NCI-H146 treated with DMSO at 0.1 percent for 48 hours (cell line): ENCODE data around the gene CDH4.

ENCODE experiments used
- DNase-seq: peaks from one replicate; lab custom pipeline; 2025; ENCODE audit not compliant: unreplicated experiment; lab: John Stamatoyannopoulos, UW

The CDH4 gene

DNA sequence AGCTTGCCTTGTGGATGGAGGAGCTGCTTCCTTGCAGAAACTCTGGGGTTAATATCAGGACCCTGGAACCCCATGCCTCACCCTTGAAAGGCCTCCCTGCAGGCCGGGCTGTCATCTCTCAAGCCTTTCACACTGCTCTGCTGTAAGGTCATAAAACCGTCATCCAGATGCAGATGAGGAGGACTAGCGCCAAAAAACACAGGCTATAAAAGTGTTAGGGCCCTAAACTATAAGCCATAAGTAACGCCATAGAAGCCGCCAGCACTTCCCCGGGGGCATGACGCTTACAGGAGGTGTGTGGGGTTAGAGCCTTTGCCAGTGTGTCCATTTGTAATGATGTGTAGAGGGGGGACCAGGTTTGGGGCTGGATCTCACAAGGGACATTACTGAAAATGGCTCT is 47.6 kb downstream of the CDH4 start:
- no peak for DNase-seq

DNA sequence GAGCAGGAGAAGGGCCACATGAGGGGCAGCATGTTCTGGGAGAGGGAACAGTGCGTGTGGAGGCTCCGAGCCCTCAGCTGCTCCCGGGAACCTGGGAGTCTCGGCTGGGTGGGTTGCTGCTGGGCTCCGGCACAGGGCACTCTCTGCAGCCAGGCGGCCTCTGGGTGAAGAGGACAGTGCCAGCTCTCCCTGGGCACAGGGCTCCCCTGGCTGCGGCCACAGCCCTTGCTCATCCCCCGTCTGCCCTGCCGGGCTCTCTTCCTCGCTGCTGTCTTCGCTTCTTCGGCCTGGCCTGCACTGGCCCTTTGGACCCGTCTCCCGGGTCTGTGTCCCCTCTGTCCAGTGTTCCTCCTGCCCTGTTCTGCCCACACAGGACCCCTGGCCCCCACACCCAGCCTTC is 48.2 kb downstream of the CDH4 start:
- no peak for DNase-seq

DNA sequence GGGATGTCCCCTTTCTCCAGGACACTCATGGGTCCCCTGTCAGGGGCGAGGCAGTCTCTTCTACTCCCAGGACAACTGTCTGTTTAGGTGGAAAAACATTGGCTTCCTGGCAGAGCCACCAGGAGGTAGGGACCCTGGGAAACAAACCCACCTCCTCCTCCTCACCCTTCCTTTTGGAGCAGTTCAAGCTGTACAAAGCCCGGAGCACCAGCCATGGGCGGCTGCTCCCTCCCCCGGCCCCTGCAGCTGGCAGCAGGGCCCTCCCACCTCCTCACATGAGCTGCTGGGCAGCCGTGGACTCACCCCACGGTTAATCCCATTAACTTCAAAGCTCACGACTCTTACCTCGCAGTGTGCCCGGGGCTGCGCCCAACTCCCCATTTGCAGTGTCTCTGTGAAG is 48.6 kb downstream of the CDH4 start:
- no peak for DNase-seq

- no peak for DNase-seq
Measured at GRCh38 chr20:61301711-61302525, 49.9 kb downstream of the CDH4 start.

DNA sequence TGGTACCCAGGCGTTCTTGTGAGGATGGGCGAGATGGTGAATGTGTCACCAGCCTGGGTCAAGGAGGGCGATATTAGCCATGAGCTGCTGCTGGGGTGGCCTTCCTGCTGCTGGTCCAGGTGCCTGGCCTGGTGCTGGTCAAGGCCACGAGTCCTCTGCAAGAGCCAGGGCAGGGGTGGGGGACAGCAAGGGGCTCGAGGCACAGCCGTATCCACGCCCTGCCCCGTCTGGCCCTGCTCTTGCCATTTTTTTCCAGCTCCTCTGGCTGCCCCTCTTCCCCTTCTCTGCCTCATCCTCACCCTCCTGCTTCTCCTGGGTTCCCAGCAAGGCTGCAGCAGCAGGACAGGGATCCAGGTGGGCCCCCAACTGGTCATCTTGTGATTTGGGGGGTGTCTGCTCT is 51.2 kb downstream of the CDH4 start:
- no peak for DNase-seq

- no peak for DNase-seq
Measured at GRCh38 chr20:61303675-61304074, 51.6 kb downstream of the CDH4 start.

- no peak for DNase-seq
Measured at GRCh38 chr20:61304750-61305149, 52.7 kb downstream of the CDH4 start.

- DNase-seq: no peak
Measured at GRCh38 chr20:61306937-61307475, 54.9 kb downstream of the CDH4 start.

- no peak for DNase-seq
Measured at GRCh38 chr20:61307686-61308476, 55.8 kb downstream of the CDH4 start.

DNA sequence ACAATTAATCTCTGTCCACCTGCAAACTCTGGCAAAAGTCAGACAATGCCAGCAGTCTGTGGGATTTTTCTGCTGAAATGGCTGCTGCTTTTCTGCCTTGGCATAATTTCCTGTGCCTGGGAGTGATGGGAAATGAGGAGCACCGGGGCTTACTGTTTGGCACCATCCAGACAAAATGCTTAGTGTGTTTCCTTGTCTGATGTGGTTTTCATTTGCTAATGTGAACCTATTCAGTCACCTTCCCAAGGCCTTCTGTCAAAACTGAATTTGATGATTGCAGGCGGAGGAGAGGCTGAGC is 56.4 kb downstream of the CDH4 start:
- no peak for DNase-seq

DNA sequence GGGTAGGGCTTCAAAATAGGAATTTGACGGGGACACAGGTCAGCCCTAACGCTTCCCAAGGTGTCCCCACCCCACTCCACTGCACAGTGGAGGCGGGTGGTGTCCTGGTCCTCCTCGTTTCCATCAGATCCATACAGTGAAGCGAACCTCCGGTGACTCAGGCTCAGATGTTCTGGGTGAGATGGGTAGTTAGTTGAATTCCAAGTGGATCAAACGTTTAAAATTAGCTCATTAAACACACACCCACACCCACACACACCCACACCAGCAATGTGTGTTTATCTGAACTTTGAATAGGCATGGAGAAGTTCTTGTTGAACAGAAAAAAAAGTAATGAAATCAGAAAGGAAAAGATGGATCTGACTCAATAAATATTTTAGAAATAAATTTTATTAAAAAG is 58.9 kb downstream of the CDH4 start:
- DNase-seq: no peak

DNA sequence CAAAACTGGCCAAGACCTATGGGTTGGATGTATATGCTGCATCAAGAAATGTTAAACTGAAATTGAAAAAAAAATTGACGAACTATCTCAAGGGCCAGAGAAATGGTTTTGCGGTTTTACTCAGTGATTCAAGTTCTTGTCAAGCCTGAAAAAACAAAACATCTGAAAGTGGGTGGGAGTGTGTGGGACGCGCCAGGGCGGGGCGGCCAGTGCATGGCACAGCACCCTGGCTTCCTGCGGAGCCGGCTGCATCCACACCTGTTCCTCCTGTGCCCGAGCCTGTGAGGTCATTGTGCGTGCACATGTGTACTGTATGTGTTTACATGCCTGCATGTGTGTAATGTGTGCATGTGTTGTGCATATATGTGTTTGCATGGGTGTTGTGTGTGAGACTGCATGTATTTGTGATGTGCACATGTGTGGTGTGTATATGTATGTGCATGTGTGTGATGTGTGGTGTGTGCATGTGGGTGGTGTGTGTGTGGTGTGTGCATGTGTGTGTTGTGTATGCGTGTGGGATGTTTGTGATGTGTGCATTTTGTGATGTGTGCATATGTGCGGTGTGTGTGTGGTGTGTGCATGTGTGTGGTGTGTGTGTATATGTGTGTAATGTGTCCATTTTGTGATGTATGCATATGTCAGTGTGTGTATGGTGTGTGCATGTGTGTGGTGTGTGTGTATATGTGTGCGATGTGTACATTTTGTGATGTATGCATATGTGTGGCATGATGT is 59.8 kb downstream of the CDH4 start:
- DNase-seq: no peak

- DNase-seq: no peak
Measured at GRCh38 chr20:61312925-61313324, 60.9 kb downstream of the CDH4 start.

DNA sequence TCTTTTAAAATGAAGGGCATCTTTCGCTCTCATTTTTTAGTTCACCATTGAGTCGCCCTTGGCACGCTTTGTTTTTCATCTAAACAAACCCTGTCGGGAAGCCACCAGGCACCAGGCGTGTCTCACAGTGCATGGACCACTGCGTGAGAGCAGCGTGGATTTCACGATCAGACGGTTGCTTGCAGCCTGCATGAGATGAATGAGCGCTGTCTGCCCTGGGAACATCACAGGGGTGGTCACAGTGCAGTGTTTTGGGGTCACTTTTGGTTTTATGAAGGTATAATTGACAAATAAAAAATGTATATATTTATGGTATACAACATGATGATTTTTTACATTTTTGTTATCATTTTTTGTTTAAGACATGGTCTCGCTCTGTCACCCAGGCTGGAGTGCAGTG is 61.3 kb downstream of the CDH4 start:
- DNase-seq: no peak

GRCh38 chr20:61314326-61315010 is 62.4 kb downstream of the CDH4 start:
- no peak for DNase-seq

DNA sequence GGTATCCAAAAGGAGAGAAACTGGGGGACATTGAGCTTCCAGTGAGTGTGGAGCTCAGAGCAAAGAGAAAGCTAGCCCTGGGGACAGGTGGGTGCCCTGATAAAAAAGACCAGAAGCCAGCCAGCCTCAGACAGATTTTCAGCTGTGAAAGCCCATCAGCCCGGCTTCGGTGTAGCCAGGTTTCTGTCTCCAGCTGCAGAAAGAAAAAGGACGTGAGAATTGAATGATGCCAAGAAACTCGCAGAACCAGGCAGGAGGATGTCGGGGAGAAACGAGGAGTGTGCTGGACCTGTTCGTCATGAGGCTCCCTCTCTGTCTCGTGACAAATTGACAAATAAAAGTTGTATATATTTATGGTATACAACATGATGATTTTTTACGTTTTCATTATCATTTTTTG is 63.3 kb downstream of the CDH4 start:
- DNase-seq: no peak

DNA sequence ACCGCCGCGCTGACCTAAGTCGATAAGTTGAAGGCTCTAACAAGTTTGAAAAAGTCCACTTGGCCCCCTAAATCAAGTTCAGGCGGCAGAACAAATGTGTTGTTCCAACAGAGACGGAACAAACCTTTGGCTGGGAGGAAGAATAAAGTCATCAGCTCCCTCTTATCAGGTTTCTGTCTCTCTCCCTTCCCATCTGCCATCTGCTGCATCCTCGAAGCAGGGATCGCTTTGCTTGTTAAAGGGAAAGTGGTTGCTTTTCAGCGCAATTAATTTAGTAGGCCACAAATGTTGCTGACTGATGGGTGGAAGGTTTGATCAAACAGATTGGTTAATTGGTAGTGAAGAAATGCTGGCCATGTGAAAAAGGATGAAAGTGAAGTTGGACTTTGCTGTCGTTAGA is 64.3 kb downstream of the CDH4 start:
- no peak for DNase-seq

GRCh38 chr20:61317966-61318530 is 66.0 kb downstream of the CDH4 start:
- no peak for DNase-seq

DNA sequence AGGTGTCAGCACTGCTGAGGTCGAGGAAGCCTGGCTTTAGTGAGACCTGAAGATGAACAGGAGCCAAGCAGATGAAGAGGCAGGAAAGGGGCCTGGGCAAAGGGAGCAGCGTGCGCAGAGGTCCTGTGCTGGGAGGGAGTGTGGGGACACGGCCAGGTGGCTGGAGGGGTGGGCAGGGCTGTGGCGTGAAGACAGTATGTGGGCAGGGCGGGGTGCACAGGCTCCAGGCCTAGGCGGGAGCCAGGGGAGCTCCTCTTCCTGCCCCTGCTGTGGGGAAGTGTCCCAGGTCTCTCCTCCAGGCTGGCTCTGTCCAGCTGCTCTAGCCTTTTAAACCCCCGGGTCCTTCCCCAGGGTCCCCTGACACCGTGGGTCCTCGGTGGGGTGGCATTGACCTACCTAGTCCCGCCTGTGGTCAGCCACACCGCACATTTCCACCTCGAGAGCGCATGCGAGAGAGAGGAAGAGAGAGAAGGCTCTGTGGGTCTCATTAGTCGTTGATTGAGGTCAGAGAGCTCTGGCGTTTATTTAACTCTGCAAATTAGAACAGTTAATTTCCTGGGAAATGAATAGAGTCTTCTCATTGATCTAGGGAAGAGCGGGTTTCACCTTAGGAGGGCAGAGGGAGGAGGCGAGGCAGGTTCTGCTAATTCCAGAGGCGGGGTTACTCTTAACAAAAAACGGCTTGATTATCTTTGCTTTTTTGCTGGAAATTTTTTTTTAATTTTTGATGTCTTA is 68.8 kb downstream of the CDH4 start:
- no peak for DNase-seq

DNA sequence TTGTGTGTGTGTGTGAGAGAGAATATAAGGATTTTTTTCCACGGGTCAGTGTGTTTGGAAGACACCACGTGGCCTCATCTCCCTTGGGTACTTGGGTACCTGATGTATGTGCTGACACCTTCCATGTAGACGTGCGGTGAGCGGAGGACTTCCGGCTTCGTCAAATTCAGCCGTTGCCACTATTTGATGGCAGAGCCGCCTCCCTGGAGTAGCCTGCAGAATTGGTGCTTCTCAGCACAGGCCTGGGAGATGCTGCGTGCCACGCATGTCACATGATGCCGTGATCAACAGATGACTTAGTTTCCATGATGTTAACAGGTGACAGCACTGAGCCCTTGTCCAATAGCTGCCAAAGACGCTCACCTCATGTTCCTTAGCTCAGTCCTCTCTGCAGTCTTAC is 69.4 kb downstream of the CDH4 start:
- no peak for DNase-seq
